NT2/D1 (cell line): ENCODE measurements around the gene IRF2.

Experiments used
- DNase-seq: peaks from one replicate; pipeline ENCODE4 v3.0.0-alpha.2; 2011; ENCODE audit warnings: low read depth, low spot score
- H3K27me3 ChIP-seq: 2 replicates; pipeline ENCODE4 v1.6.0; 2011; ENCODE audit warnings: mild to moderate bottlenecking; ENCODE audit not compliant: insufficient read length, insufficient read depth
- H3K36me3 ChIP-seq: 2 replicates; pipeline ENCODE4 v1.6.1; 2011; ENCODE audit warnings: mild to moderate bottlenecking, low read length, mixed read lengths; ENCODE audit not compliant: insufficient read depth, insufficient read length
- H3K4me1 ChIP-seq: 2 replicates; pipeline ENCODE4 v1.5.1; 2011; ENCODE audit not compliant: insufficient read depth, insufficient read length
- H3K4me3 ChIP-seq: 2 replicates; pipeline ENCODE4 v1.5.1; 2011; ENCODE audit warnings: low read depth; ENCODE audit not compliant: insufficient read length
- H3K9ac ChIP-seq: 2 replicates; pipeline ENCODE4 v1.6.0; 2011; ENCODE audit warnings: low read depth; ENCODE audit not compliant: insufficient read length
- H3K9me3 ChIP-seq: 2 replicates; pipeline ENCODE4 v1.5.1; 2011; ENCODE audit warnings: mild to moderate bottlenecking, low read length; ENCODE audit not compliant: insufficient read depth
- SUZ12 ChIP-seq: IDR thresholded peaks from 2 replicates; pipeline ENCODE4 v1.6.1; 2011; ENCODE audit not compliant: insufficient read length, insufficient read depth; ENCODE audit errors: extremely low read depth
- YY1 ChIP-seq: IDR thresholded peaks from 2 replicates; pipeline ENCODE4 v1.6.1; 2011; ENCODE audit not compliant: insufficient read length, insufficient read depth
- ZNF274 ChIP-seq: IDR thresholded peaks from 2 replicates; pipeline ENCODE4 v1.6.1; 2011; ENCODE audit warnings: mild to moderate bottlenecking, low read depth, low read length

The IRF2 gene

GRCh38 chr4:184351560-184352451 lies 122.5 kb downstream of the IRF2 start:
- no peak for TF ChIP-seq SUZ12
- TF ChIP-seq ZNF274 = no peak
- no peak for TF ChIP-seq YY1
- no peak for DNase-seq
- Histone ChIP-seq H3K4me1 (no peaks in the 10 kb centered on the region), H3K27me3 (no peaks in the 10 kb centered on the region), H3K9me3 (no peaks in the 10 kb centered on the region), H3K36me3 (no peaks in the 10 kb centered on the region), H3K4me3 (no peak overlapping the region), H3K9ac (no peak overlapping the region)

- H3K27me3 ChIP-seq = no peaks in the 10 kb centered on the region
- H3K9me3 ChIP-seq = no peaks in the 10 kb centered on the region
- DNase-seq = no peak
- TF ChIP-seq ZNF274 = no peak
- TF ChIP-seq SUZ12 = no peak
- no peaks in the 10 kb centered on the region for H3K36me3 ChIP-seq
- no peaks in the 10 kb centered on the region for H3K4me1 ChIP-seq
- H3K4me3 ChIP-seq = no peak overlapping the region
- no peak overlapping the region for H3K9ac ChIP-seq
These were observed 123.4 kb downstream of the IRF2 start for GRCh38 chr4:184350964-184351363.

- no peak for TF ChIP-seq YY1
- no peak for TF ChIP-seq SUZ12
- TF ChIP-seq ZNF274 = no peak
- Histone ChIP-seq H3K9me3 (no peaks in the 10 kb centered on the region), H3K9ac (no peak overlapping the region), H3K4me1 (no peaks in the 10 kb centered on the region), H3K4me3 (no peak overlapping the region), H3K36me3 (no peaks in the 10 kb centered on the region), H3K27me3 (no peaks in the 10 kb centered on the region)
- no peak for DNase-seq
These were observed 124.0 kb downstream of the IRF2 start for GRCh38 chr4:184350213-184350817.

- Histone ChIP-seq H3K4me3 (no peak overlapping the region), H3K36me3 (no peaks in the 10 kb centered on the region), H3K4me1 (no peaks in the 10 kb centered on the region), H3K9me3 (no peaks in the 10 kb centered on the region), H3K27me3 (no peaks in the 10 kb centered on the region), H3K9ac (no peak overlapping the region)
- TF ChIP-seq YY1 (no peak), ZNF274 (no peak), SUZ12 (no peak)
- no peak for DNase-seq
These were observed 124.9 kb downstream of the IRF2 start for GRCh38 chr4:184349283-184350039.

GRCh38 chr4:184348311-184349233 lies 125.8 kb downstream of the IRF2 start:
- no peaks in the 10 kb centered on the region for H3K36me3 ChIP-seq
- H3K4me3 ChIP-seq = no peak overlapping the region
- DNase-seq = no peak
- no peaks in the 10 kb centered on the region for H3K4me1 ChIP-seq
- no peaks in the 10 kb centered on the region for H3K9me3 ChIP-seq
- no peaks in the 10 kb centered on the region for H3K27me3 ChIP-seq
- TF ChIP-seq YY1 (no peak), ZNF274 (no peak), SUZ12 (no peak)
- H3K9ac ChIP-seq = no peak overlapping the region

GRCh38 chr4:184347251-184348239 lies 126.8 kb downstream of the IRF2 start:
- no peaks in the 10 kb centered on the region for H3K4me1 ChIP-seq
- no peak overlapping the region for H3K9ac ChIP-seq
- no peaks in the 10 kb centered on the region for H3K27me3 ChIP-seq
- no peaks in the 10 kb centered on the region for H3K9me3 ChIP-seq
- no peak for TF ChIP-seq YY1
- no peak for TF ChIP-seq ZNF274
- no peak for TF ChIP-seq SUZ12
- peak; percentile 63 for DNase-seq
- no peak overlapping the region for H3K4me3 ChIP-seq
- no peaks in the 10 kb centered on the region for H3K36me3 ChIP-seq
